HuH-7.5 (cell line): Measurements from ENCODE around the gene RAD51B.

Source experiments
- DNase-seq: peaks from one replicate; pipeline ENCODE4 v3.0.0; 2011; ENCODE audit warnings: low spot score

Gene RAD51B

DNA sequence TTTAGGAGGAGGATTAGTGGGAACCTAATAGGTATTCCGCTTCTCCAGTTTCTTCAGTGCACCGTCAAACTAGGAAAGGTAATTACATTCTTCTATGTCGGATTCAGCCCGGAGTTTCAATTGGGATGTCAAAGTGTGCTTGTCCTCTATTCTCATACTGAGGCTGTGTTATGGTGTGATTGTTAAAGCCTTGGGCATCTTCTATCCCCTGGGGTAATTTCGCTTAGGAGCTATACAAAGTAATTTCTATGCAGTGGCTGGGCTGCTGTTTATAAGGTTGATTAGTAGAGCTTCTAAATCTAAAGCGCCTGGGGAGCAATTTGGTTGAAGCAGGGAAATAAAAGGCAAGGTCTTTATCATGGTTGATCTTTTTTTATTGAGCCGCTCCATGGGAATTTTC is 573.7 kb downstream of the RAD51B start:
- no peak for DNase-seq

GRCh38 chr14:68394118-68394763 is 574.7 kb downstream of the RAD51B start:
- no peak for DNase-seq

DNA sequence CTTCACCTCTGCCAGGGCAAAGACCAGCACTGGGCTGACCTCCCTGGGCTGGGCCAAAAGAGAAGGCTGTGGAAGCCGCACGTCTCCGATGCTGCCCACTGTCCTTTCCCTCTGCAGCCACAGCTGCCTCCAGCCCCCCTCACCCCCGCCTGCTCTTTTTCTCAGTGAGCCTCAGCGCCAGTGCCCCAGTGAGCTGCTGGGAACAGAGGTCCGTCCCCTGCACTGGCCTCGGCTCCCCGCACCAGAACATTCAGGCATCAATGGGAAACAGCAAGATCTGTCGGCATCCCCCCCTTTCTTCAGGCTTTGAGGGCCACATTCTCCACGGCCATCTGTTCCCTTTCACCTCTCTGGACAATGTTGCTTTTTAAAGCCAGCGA is 575.2 kb downstream of the RAD51B start:
- DNase-seq, result no peak

DNA sequence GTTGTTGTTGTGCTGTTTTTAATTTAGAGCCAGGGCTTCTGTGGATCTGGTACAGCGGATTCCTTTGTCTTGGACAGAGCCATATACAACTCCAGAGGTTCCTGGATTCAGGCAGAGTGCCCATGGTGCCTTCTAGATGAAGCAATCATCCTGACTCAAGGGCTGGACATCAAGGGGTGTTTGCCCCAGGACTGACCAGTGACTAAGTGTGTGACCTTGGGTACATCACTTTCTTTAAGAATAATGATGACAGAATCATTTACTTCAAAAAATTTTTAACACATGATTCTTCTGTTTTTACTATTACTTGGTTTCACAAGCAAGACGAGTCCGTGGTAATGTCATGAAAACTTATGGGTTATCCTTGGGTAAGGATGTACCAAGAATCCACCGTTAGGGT is 576.0 kb downstream of the RAD51B start:
- DNase-seq, result no peak

- DNase-seq, result no peak
Measured at GRCh38 chr14:68396461-68396860, 576.9 kb downstream of the RAD51B start.

GRCh38 chr14:68397371-68397811 is 577.8 kb downstream of the RAD51B start:
- no peak for DNase-seq

DNA sequence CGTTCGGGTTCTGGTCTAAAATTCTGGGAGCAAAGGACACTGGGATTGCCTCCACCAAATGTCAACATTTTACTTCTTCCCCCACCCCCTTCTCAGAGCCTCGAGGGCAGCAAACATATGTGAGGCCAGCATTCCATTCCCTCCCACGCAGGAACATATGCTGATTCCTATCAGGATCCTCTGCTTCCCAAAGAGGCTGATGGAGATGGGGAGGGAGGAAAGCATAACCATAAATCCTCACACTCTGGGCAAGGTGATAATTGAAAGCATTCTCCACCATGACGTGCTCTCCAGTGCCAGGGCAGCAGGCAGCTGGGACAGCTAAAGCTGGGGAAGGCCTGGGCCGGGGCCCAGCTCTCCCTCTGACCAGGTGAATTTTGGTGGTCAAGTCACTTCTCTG is 578.2 kb downstream of the RAD51B start:
- DNase-seq, result peak; percentile 9

DNA sequence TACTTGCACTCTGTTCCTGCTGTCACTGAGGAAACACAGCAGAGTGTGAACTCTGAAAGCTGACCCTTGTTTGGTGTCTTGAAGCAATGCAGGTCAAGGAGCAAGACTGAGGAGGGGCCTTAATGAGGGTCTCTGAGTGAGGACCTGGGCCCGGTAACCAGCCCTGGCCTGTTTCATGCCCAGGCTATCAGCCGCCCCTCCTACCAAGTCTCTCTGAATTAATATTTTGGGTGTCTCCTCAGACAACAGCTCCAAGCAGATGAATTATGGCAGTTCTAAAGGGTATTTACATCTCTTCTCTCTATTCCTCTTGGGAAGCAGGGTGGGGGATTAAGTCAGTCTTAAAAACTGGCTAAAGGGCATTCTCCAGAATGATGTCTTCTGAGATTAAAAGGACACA is 578.8 kb downstream of the RAD51B start:
- no peak for DNase-seq

GRCh38 chr14:68399971-68400370 is 580.4 kb downstream of the RAD51B start:
- DNase-seq, result no peak

GRCh38 chr14:68401317-68401716 is 581.7 kb downstream of the RAD51B start:
- DNase-seq, result no peak

- DNase-seq, result no peak
Measured at GRCh38 chr14:68401855-68402254, 582.3 kb downstream of the RAD51B start.

DNA sequence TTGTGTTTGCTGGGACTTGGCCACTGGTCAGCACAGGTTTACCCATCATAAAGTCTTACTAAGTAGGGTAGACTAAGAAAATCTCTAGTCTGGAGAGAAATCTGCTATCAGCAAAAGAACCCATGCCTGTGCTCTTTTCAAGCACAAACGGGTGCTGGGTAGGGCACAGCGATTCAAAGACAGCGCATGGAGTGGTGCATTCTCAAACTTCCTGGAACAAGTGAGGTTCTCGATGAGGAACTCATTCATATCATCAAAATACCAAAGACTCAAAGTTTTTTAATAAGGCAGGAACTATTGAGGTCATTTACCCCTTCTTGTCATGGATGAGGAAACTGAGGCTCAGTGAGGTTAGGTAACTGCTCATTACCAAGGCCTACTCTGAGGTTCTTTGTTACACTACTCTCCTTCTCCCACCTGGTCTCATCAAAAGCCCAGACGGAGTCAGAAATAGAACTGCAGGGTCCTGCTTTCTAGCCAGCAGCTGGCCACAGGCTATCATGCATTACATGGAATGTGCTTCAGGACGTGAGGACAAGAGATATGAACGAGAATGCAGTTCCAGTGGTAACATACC is 583.0 kb downstream of the RAD51B start:
- no peak for DNase-seq

GRCh38 chr14:68403191-68404145 is 583.9 kb downstream of the RAD51B start:
- no peak for DNase-seq

DNA sequence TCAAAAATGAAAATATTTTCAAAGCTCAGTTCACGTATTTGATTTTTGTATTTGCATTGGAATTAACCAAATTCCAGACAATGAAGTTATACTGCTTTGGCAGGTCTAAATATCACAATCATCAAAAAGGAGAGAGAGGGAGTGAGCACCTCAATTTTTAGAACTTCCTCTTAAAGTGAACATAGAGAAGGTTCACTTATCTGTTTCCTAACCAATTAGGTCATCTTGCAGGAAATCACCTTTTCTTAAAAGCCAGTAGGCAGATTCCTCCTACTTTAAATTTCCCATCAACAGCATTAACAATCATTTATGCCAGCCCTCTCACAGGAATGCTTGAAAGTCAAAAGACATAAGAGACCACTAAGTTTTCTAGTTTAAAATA is 584.6 kb downstream of the RAD51B start:
- no peak for DNase-seq

DNA sequence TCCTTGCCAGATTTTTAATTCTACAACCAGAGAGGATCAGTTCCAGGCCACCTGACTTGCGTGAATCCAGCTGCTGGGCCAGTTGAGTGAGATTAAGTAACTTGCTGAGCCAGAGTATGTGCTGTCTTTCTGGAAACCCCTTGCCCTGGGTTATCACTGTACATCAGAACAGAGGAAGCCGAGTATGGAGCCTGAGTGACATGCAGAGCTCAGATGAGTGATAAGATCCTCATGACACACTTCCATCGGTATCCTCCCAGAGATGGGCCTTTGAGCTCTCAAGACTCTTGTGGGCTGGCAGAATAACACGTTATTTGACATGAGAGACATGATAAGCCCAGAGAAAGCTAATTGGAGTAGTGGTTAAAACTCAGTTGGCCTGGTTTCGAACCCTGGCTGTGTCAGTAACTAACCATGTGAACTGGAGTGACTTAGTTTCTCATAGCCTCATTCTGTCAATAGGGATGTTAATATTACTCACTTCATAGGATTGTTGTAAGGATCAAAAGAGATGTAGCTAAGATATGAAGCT is 585.1 kb downstream of the RAD51B start:
- DNase-seq, result no peak

GRCh38 chr14:68405961-68406360 is 586.4 kb downstream of the RAD51B start:
- DNase-seq, result no peak

GRCh38 chr14:68407285-68407684 is 587.7 kb downstream of the RAD51B start:
- no peak for DNase-seq

DNA sequence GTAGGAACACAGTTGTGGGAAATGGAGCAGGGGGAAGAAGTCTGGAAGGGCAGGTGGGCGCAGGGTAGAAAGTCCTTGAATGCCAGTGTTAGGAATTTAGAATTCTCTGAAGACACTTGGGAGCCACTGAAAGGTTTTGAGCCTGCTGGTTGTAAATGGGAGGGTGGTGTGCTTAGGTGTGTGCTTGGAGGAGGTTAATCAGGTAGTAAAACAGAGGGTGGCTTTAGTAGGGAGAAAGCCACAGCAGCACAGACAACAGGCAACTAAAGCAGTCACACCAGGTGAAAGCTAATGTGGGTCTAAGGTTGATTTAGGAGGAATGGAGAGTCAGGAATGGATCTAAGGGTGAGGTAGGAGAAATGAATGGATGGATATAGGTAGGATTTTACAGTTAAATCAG is 588.2 kb downstream of the RAD51B start:
- no peak for DNase-seq

- no peak for DNase-seq
Measured at GRCh38 chr14:68408680-68409079, 589.1 kb downstream of the RAD51B start.

DNA sequence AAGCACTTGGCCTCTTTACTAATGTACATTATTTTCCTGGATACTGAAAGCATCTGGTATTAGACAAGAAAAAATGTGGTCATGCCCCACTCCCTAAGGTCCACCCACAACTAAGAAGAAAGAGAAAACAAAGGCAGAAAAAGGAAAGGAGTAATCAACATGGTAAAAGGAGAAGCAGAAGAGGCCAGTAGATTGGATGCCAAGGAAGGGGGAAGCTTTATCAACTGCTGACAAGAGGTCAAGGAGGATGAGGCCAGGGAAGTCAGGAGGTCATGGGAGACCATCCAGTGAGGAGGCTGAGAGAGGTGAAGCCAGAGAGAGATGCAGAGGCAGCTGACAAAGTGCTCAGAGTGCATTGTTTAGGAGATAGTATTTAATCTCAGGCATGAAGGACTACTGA is 589.8 kb downstream of the RAD51B start:
- no peak for DNase-seq

GRCh38 chr14:68412505-68413465 is 593.2 kb downstream of the RAD51B start:
- no peak for DNase-seq

DNA sequence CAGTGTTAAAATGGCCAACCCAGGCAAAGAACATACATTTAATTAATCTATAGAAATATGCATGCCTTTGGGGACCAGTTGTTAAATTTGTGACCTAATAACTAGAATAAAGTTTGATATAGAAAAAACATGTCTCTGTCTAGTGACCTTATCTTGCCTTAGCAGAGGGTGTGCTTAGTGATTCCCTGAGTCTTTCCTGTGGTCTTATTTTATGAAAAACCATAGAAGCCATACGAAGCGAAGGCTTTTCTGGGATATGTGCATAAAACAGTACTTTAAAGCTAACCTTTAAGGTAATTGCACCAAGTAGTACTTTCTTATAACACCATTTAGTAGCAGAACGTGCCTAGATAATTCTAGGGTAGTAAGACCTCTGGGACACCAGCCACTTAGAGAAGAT is 593.9 kb downstream of the RAD51B start:
- DNase-seq, result no peak
